HS-5 (cell line): Measurements from ENCODE around the gene ZNF839.

Source experiments
- DNase-seq: peaks from one replicate; pipeline ENCODE4 v3.0.0-alpha.2; 2012; ENCODE audit warnings: low read depth

ZNF839 gene

GRCh38 chr14:102387086-102387485 lies 67.5 kb downstream of the ZNF839 start:
- no peak for DNase-seq

GRCh38 chr14:102389246-102389645 lies 69.7 kb downstream of the ZNF839 start:
- DNase-seq = no peak

- no peak for DNase-seq
Measured at GRCh38 chr14:102390064-102390855, 70.7 kb downstream of the ZNF839 start.
